GM12875 (cell line): ENCODE measurements around the gene ELMOD3.
"Not testable (repeated sequence)": the region's sequence is repeated elsewhere in the genome, so short reads cannot be mapped to it uniquely, and the experiment has no call there.

Source experiments
- H3K4me3 ChIP-seq: one replicate; pipeline ENCODE4 v1.5.1; 2011; ENCODE audit warnings: low read depth, low read length, control low read depth
- CTCF ChIP-seq: IDR thresholded peaks from 2 replicates; pipeline ENCODE4 v1.5.1; 2011; ENCODE audit warnings: low read depth, mild to moderate bottlenecking, control low read depth, inconsistent platforms, low read length, moderate library complexity, borderline replicate concordance; ENCODE audit not compliant: insufficient read depth

ELMOD3 gene

GRCh38 chr2:85330839-85331636 is 23.5 kb upstream of the ELMOD3 start:
- no peak overlapping the region for H3K4me3 ChIP-seq
- TF ChIP-seq CTCF: no peak

GRCh38 chr2:85333877-85334276 is 20.7 kb upstream of the ELMOD3 start:
- not testable (repeated sequence) for H3K4me3 ChIP-seq

- no peak for TF ChIP-seq CTCF
- no peak overlapping the region for H3K4me3 ChIP-seq
Observed at GRCh38 chr2:85334928-85335327, 19.6 kb upstream of the ELMOD3 start.

- no peak for TF ChIP-seq CTCF
- no peak overlapping the region for H3K4me3 ChIP-seq
Observed at GRCh38 chr2:85340034-85340892, 14.3 kb upstream of the ELMOD3 start.

GRCh38 chr2:85341269-85342029 is 13.1 kb upstream of the ELMOD3 start:
- H3K4me3 ChIP-seq: no peak overlapping the region
- TF ChIP-seq CTCF: no peak

GRCh38 chr2:85342156-85342555 is 12.4 kb upstream of the ELMOD3 start:
- no peak for TF ChIP-seq CTCF
- no peak overlapping the region for H3K4me3 ChIP-seq

- not testable (repeated sequence) for H3K4me3 ChIP-seq
Observed at GRCh38 chr2:85343207-85343895, 11.2 kb upstream of the ELMOD3 start.
